HG03095 (cell line): ENCODE data around the gene B2M.

Experiments used
- ATAC-seq: cut with Tn5 transposase; IDR thresholded peaks from one replicate; pipeline ENCODE4 v1.9.1; 2021; ENCODE audit warnings: moderate library complexity; ENCODE audit not compliant: unreplicated experiment

Gene B2M

DNA sequence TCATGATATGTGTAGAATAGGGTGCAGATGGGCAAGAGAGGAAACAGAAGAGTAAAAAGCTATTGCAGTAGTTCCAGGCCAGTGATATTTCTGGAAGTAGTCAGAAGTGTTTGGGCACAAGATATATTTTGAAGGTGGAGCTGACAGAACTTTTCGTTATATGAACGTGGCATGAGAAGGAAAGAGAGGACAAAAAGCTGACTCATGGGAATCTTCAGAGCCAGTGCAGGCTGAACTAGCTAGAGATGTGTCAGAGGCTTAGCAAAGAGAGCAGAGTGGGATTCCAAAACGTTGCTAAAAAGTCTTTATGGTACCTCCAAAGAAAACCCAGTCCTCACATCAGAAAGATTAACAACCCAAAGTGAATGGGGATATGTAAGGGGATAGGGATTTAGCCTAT lies 53.7 kb downstream of the B2M start:
- ATAC-seq: no peak
